GM12878 (cell line): ENCODE data around the gene KCNK1.

Source experiments
- CREB1 ChIP-seq: IDR thresholded peaks from 2 replicates; pipeline ENCODE4 v1.6.1; 2012; ENCODE audit warnings: low read depth, mild to moderate bottlenecking, inconsistent platforms
- ESRRA ChIP-seq: IDR thresholded peaks from 2 replicates; pipeline ENCODE4 v1.6.1; 2012; ENCODE audit warnings: mild to moderate bottlenecking, low read length, improper control_type of control experiment
- HCFC1 ChIP-seq: fragments of 150-350 bp; IDR thresholded peaks from 2 replicates; pipeline ENCODE4 v1.6.1; 2014; ENCODE audit warnings: low read length
- HDAC2 ChIP-seq: fragments of 200-600 bp; sonication (generic); IDR thresholded peaks from 2 replicates; pipeline ENCODE4 v1.6.1; 2017
- POLR2A ChIP-seq: IDR thresholded peaks from 2 replicates; pipeline ENCODE4 v1.6.1; 2011; ENCODE audit warnings: low read depth, mild to moderate bottlenecking, low read length
- POU2F2 ChIP-seq: IDR thresholded peaks from 3 replicates; pipeline ENCODE4 v1.6.1; 2011; ENCODE audit warnings: low read depth, mild to moderate bottlenecking, low read length, borderline replicate concordance
- SRF ChIP-seq, 2 experiments: IDR thresholded peaks; 2 replicates each; pipeline ENCODE4 v1.6.1; 2011; ENCODE audit warnings: low read depth in 2 of 2, low read length in 2 of 2, mild to moderate bottlenecking in 1 of 2, moderate library complexity in 1 of 2
- TAF1 ChIP-seq: IDR thresholded peaks from 2 replicates; pipeline ENCODE4 v1.6.1; 2011; ENCODE audit warnings: mild to moderate bottlenecking, low read depth, low read length, borderline replicate concordance
- TARDBP ChIP-seq: IDR thresholded peaks from 2 replicates; pipeline ENCODE4 v1.6.1; 2016; ENCODE audit warnings: borderline replicate concordance
- TF ChIP-seq, protein P1 (sequence below), 3 experiments: IDR thresholded peaks in 2 of 3; conservative IDR thresholded peaks in 1 of 3; 2 replicates each; pipeline ENCODE4 v1.5.1; 2011; ENCODE audit warnings: low read depth in 3 of 3, low read length in 3 of 3, mild to moderate bottlenecking in 3 of 3, control low read depth in 2 of 3, moderate library complexity in 2 of 3, inconsistent platforms in 1 of 3, mixed read lengths in 1 of 3; ENCODE audit not compliant: control insufficient read depth in 2 of 3, insufficient read depth in 1 of 3; ENCODE audit errors: extremely low read depth in 1 of 3

DNA sequence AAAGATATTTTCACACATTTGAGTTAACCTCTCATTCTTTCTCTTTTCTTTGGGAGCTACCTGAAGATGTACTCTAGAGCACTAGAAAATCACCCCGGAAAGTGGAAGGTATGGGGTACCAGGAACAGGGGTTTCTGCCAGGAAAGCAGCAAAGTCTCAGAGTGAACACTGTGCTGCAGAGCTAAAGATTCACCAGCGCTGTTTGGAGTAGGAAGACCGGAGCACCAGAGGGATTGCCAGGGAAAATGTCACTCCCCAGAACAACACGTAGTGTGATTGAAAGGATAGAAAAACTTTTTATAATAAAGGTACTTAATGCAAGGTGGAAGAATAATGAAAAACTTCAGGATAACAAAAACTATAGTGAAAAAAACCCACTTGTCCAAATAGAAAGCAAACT is 26.7 kb upstream of the KCNK1 start:
- TF ChIP-seq HDAC2 = no peak
- TF ChIP-seq CREB1 = no peak
- TF ChIP-seq SRF (IDR thresholded peaks at IDR 0.05; ENCODE audit: low read depth in 2 of 2, low read length in 2 of 2) = no peak
- TF ChIP-seq, protein P1, sequence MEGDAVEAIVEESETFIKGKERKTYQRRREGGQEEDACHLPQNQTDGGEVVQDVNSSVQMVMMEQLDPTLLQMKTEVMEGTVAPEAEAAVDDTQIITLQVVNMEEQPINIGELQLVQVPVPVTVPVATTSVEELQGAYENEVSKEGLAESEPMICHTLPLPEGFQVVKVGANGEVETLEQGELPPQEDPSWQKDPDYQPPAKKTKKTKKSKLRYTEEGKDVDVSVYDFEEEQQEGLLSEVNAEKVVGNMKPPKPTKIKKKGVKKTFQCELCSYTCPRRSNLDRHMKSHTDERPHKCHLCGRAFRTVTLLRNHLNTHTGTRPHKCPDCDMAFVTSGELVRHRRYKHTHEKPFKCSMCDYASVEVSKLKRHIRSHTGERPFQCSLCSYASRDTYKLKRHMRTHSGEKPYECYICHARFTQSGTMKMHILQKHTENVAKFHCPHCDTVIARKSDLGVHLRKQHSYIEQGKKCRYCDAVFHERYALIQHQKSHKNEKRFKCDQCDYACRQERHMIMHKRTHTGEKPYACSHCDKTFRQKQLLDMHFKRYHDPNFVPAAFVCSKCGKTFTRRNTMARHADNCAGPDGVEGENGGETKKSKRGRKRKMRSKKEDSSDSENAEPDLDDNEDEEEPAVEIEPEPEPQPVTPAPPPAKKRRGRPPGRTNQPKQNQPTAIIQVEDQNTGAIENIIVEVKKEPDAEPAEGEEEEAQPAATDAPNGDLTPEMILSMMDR (IDR thresholded peaks at IDR 0.05 in 2 of 3, conservative IDR thresholded peaks at IDR 0.05 in 1 of 3; ENCODE audit: control insufficient read depth in 2 of 3, extremely low read depth in 1 of 3, insufficient read depth in 1 of 3, low read depth in 3 of 3, low read length in 3 of 3) = no peak
- no peak for TF ChIP-seq ESRRA
- TF ChIP-seq TARDBP = no peak
- TF ChIP-seq POU2F2 = no peak
- no peak for TF ChIP-seq TAF1
- TF ChIP-seq POLR2A = no peak
- TF ChIP-seq HCFC1 = no peak
